A549 treated with CpdA at 1 μM for 4 hours (cell line): ENCODE measurements around the gene GNAS. TPM values are rescaled to one million over a fixed set of nuclear protein-coding genes. Genes with fewer than 3 reads are reported as not detected.

ENCODE experiments used
- total RNA-seq: library from RNA; stranded (reverse); fragments of 200-300 nt; extraction: Qiagen RNA extraction; gene quantifications from 5 replicates; pipeline ENCODE4 v1.2.3, GENCODE V29; 2022; ENCODE audit warnings: low read depth

GNAS gene
- total RNA-seq: 684 to 769 TPM (median 714 TPM) in 5 replicates

GRCh38 chr20:58852543-58853271 is at the start of gene GNAS:
GNAS (plus strand) TSS chr20:58852716.

GRCh38 chr20:58850693-58851174 is 1.8 kb upstream of the GNAS start, which contains the start of gene GNAS-AS1:
GNAS-AS1 (minus strand) TSS chr20:58850902.

Other genes starting within 250 kb of the GNAS start
- 34.2 to 41.1 TPM (median 36.8 TPM) in 5 replicates for gene STX16, start 201.4 kb upstream of the GNAS start, total RNA-seq
- gene NPEPL1, start 159.9 kb upstream of the GNAS start, total RNA-seq: 29.9 to 36.6 TPM (median 30.7 TPM) in 5 replicates
- not detected in 5 replicates for gene GNAS-AS1, start 1.8 kb upstream of the GNAS start, total RNA-seq
- gene NELFCD, start 128.5 kb downstream of the GNAS start, total RNA-seq: 41.8 to 48.9 TPM (median 45.3 TPM) in 5 replicates
- gene CTSZ, start 154.5 kb downstream of the GNAS start, total RNA-seq: 139 to 187 TPM (median 184 TPM) in 5 replicates
- 0.06 TPM in 1 of 5 replicates, not detected in the others for gene TUBB1, start 166.7 kb downstream of the GNAS start, total RNA-seq
- gene ATP5F1E, start 179.6 kb downstream of the GNAS start, total RNA-seq: 85.5 to 130 TPM (median 101 TPM) in 5 replicates
- 54.9 to 71.1 TPM (median 57.3 TPM) in 5 replicates for gene PRELID3B, start 190.1 kb downstream of the GNAS start, total RNA-seq